H54 (cell line): ENCODE measurements around the gene KRTAP4-2.
"Not testable (repeated sequence)": the region's sequence is repeated elsewhere in the genome, so short reads cannot be mapped to it uniquely, and the experiment has no call there.

Source experiments
- DNase-seq: peaks from one replicate; pipeline ENCODE4 v3.0.0; 2011; ENCODE audit warnings: low spot score, mixed read lengths; ENCODE audit not compliant: insufficient read length
- FAIRE-seq: peaks from 3 replicates; lab custom pipeline; 2011; peaks lifted over from hg19 to GRCh38; lab: Jason Lieb, UNC
- POLR2A ChIP-seq: IDR thresholded peaks from 2 replicates; pipeline ENCODE4 v1.6.1; 2011; ENCODE audit warnings: low read depth, mild to moderate bottlenecking, low read length

Gene KRTAP4-2

GRCh38 chr17:41147531-41148204 is 30.4 kb downstream of the KRTAP4-2 start:
- DNase-seq (no peak), FAIRE-seq (no peak)
- TF ChIP-seq POLR2A = no peak

DNA sequence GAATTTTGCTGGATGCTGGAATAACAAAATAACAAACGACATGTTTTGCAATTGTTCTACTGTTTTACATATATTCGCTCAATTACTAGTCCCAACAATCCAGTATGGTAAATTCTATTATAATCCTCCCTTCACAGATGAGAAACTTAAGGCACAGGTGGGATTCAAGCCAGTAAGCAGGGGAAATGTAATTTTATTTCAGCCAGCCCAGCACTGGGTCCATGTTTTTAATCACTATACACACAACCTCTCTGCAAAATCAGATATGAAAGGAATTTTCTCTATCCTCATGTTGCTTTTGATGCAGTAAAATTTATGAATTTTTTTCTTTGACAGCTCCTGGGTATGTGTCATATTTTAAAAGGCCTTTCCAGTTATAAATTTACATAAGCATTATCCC is 32.8 kb downstream of the KRTAP4-2 start:
- no peak for DNase-seq
- TF ChIP-seq POLR2A = no peak
- no peak for FAIRE-seq

- no peak for FAIRE-seq
- TF ChIP-seq POLR2A = no peak
Measured at GRCh38 chr17:41144846-41145245, 33.2 kb downstream of the KRTAP4-2 start.

GRCh38 chr17:41141361-41141760 is 36.7 kb downstream of the KRTAP4-2 start:
- no peak for FAIRE-seq
- no peak for TF ChIP-seq POLR2A
- DNase-seq = no peak

More at GRCh38 chr17:41144846-41145245, 33.2 kb downstream of the KRTAP4-2 start:
- DNase-seq = no peak

DNA sequence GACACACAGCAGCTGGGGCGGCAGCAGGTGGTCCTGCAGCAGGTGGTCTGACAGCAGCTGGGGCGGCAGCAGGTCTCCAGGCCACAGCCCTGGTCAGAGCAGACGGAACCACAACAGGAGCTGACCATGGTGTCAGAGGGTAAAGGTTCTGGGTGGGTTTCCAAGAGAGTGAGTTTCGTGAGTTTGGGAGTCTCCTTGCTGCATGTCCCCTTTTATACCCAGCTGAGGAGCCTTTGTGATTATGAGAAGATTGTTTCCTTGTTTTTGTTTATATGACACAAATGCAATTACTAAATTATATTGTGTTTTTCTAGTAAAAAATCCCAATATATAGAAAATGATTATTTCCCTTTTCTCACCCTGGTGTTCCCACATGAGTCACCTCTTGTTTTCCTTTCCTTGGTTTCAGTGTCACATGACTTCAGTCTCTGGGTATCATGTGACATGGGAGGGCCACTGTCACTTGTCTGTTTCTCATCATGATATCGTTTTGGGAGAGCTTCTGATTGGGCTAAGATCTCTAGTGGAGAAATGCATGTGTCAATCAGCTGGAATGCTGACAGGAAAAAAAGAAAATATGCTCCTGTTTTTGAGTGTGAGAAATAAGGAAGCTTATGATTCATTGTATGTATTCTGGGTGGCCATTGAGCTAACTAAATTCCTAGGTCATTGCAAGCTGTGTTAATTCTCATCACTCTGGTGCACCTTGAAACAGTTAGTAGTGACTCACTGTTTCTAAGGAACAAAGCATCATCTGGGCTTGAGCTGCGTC is 37.5 kb downstream of the KRTAP4-2 start, which contains the start of gene KRTAP4-6:
Gene KRTAP4-6, minus strand, starts transcription at position 185 of the 772 bp plus-strand sequence. Its CDS starts 57 bp downstream, at position 128.
- DNase-seq (peak; percentile 26), FAIRE-seq (peak; percentile 66)
- no peak for TF ChIP-seq POLR2A

DNA sequence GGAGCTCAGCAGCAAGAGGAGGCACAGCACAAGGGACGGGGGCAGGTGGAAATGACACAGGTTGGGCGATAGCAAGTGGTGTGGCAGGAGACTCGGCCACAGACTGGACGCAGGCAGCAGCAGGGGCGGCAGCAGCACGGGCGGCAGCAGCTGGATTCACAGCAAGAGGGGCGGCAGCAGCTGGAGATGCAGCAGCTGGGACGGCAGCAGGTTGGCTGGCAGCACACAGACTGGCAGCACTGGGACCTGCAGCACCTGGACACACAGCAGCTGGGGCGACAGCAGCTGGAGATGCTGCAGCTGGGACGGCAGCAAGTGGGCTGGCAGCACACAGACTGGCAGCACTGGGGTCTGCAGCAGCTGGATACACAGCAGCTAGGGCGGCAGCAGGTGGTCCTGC is 38.2 kb downstream of the KRTAP4-2 start:
- DNase-seq, FAIRE-seq: not testable (repeated sequence)

- no peak for FAIRE-seq
- no peak for DNase-seq
- TF ChIP-seq POLR2A = no peak
Measured at GRCh38 chr17:41133880-41134735, 43.9 kb downstream of the KRTAP4-2 start.

GRCh38 chr17:41131979-41132378 is 46.0 kb downstream of the KRTAP4-2 start:
- TF ChIP-seq POLR2A = no peak
- DNase-seq = no peak
- FAIRE-seq = peak; percentile 93
